WTC11 (cell line): ENCODE results near the gene OPN3.

Source experiments
- JUN ChIP-seq: sonication (generic); formaldehyde crosslinking; IDR thresholded peaks from 2 replicates; pipeline ENCODE4 v1.8.0; 2023; ENCODE audit warnings: mild to moderate bottlenecking, missing genetic modification reagents
- SP1 ChIP-seq: sonication (generic); formaldehyde crosslinking; conservative IDR thresholded peaks from 2 replicates; pipeline ENCODE4 v1.8.1; 2022; ENCODE audit warnings: missing genetic modification reagents
- TF ChIP-seq, protein P1 (sequence below): fragments of 200-600 bp; IDR thresholded peaks from 2 replicates; pipeline ENCODE4 v1.8.0; 2022; ENCODE audit warnings: antibody characterized with exemption
- TF ChIP-seq, protein P2 (sequence below): sonication (generic); formaldehyde crosslinking; IDR thresholded peaks from 2 replicates; pipeline ENCODE4 v1.8.0; 2022; ENCODE audit warnings: mild to moderate bottlenecking, missing genetic modification reagents
- TF ChIP-seq, protein P3 (sequence below): sonication (generic); formaldehyde crosslinking; IDR thresholded peaks from 2 replicates; pipeline ENCODE4 v1.8.0; 2022; ENCODE audit warnings: mild to moderate bottlenecking, missing genetic modification reagents
- TF ChIP-seq, protein P4 (sequence below): sonication (generic); formaldehyde crosslinking; IDR thresholded peaks from 2 replicates; pipeline ENCODE4 v1.8.1; 2023; ENCODE audit warnings: mild to moderate bottlenecking, missing genetic modification reagents, borderline replicate concordance

DNA sequence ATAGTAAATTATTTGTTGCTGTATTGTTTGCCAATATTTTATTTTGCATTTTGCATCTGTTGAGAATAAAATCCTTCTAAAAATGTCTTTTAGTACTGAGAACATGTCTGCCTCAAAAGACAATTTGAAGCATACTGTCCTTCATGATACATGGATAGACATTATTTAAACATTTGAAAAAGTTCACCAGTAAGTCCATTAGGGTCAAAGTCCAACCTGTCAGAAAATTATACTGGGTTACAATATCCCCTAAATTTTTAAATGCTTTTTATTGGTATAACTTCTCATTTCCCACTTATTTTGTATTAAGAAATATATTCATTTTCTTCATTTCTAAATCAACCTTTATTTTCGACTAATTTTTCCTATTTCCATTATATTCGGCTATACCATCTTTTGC, 9.3 kb downstream of the OPN3 start:
- TF ChIP-seq, protein P1, sequence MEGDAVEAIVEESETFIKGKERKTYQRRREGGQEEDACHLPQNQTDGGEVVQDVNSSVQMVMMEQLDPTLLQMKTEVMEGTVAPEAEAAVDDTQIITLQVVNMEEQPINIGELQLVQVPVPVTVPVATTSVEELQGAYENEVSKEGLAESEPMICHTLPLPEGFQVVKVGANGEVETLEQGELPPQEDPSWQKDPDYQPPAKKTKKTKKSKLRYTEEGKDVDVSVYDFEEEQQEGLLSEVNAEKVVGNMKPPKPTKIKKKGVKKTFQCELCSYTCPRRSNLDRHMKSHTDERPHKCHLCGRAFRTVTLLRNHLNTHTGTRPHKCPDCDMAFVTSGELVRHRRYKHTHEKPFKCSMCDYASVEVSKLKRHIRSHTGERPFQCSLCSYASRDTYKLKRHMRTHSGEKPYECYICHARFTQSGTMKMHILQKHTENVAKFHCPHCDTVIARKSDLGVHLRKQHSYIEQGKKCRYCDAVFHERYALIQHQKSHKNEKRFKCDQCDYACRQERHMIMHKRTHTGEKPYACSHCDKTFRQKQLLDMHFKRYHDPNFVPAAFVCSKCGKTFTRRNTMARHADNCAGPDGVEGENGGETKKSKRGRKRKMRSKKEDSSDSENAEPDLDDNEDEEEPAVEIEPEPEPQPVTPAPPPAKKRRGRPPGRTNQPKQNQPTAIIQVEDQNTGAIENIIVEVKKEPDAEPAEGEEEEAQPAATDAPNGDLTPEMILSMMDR, result no peak
- TF ChIP-seq, protein P2, sequence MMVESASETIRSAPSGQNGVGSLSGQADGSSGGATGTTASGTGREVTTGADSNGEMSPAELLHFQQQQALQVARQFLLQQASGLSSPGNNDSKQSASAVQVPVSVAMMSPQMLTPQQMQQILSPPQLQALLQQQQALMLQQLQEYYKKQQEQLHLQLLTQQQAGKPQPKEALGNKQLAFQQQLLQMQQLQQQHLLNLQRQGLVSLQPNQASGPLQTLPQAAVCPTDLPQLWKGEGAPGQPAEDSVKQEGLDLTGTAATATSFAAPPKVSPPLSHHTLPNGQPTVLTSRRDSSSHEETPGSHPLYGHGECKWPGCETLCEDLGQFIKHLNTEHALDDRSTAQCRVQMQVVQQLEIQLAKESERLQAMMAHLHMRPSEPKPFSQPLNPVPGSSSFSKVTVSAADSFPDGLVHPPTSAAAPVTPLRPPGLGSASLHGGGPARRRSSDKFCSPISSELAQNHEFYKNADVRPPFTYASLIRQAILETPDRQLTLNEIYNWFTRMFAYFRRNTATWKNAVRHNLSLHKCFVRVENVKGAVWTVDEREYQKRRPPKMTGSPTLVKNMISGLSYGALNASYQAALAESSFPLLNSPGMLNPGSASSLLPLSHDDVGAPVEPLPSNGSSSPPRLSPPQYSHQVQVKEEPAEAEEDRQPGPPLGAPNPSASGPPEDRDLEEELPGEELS (CRISPR knock-in tag), result no peak
- TF ChIP-seq SP1 (no peak), JUN (no peak)
- TF ChIP-seq, protein P3, sequence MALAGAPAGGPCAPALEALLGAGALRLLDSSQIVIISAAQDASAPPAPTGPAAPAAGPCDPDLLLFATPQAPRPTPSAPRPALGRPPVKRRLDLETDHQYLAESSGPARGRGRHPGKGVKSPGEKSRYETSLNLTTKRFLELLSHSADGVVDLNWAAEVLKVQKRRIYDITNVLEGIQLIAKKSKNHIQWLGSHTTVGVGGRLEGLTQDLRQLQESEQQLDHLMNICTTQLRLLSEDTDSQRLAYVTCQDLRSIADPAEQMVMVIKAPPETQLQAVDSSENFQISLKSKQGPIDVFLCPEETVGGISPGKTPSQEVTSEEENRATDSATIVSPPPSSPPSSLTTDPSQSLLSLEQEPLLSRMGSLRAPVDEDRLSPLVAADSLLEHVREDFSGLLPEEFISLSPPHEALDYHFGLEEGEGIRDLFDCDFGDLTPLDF (CRISPR knock-in tag), result no peak
- TF ChIP-seq, protein P4, sequence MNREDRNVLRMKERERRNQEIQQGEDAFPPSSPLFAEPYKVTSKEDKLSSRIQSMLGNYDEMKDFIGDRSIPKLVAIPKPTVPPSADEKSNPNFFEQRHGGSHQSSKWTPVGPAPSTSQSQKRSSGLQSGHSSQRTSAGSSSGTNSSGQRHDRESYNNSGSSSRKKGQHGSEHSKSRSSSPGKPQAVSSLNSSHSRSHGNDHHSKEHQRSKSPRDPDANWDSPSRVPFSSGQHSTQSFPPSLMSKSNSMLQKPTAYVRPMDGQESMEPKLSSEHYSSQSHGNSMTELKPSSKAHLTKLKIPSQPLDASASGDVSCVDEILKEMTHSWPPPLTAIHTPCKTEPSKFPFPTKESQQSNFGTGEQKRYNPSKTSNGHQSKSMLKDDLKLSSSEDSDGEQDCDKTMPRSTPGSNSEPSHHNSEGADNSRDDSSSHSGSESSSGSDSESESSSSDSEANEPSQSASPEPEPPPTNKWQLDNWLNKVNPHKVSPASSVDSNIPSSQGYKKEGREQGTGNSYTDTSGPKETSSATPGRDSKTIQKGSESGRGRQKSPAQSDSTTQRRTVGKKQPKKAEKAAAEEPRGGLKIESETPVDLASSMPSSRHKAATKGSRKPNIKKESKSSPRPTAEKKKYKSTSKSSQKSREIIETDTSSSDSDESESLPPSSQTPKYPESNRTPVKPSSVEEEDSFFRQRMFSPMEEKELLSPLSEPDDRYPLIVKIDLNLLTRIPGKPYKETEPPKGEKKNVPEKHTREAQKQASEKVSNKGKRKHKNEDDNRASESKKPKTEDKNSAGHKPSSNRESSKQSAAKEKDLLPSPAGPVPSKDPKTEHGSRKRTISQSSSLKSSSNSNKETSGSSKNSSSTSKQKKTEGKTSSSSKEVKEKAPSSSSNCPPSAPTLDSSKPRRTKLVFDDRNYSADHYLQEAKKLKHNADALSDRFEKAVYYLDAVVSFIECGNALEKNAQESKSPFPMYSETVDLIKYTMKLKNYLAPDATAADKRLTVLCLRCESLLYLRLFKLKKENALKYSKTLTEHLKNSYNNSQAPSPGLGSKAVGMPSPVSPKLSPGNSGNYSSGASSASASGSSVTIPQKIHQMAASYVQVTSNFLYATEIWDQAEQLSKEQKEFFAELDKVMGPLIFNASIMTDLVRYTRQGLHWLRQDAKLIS (CRISPR knock-in tag), result no peak
